Measurements from ENCODE around the gene ELOA2. TPM values are rescaled to one million over a fixed set of nuclear protein-coding genes. Genes with fewer than 3 reads are reported as not detected.

ELOA2 gene, protein sequence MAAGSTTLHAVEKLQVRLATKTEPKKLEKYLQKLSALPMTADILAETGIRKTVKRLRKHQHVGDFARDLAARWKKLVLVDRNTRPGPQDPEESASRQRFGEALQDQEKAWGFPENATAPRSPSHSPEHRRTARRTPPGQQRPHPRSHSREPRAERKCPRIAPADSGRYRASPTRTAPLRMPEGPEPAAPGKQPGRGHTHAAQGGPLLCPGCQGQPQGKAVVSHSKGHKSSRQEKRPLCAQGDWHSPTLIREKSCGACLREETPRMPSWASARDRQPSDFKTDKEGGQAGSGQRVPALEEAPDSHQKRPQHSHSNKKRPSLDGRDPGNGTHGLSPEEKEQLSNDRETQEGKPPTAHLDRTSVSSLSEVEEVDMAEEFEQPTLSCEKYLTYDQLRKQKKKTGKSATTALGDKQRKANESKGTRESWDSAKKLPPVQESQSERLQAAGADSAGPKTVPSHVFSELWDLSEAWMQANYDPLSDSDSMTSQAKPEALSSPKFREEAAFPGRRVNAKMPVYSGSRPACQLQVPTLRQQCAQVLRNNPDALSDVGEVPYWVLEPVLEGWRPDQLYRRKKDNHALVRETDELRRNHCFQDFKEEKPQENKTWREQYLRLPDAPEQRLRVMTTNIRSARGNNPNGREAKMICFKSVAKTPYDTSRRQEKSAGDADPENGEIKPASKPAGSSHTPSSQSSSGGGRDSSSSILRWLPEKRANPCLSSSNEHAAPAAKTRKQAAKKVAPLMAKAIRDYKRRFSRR
- total RNA-seq, result not detected in 2 replicates

DNA sequence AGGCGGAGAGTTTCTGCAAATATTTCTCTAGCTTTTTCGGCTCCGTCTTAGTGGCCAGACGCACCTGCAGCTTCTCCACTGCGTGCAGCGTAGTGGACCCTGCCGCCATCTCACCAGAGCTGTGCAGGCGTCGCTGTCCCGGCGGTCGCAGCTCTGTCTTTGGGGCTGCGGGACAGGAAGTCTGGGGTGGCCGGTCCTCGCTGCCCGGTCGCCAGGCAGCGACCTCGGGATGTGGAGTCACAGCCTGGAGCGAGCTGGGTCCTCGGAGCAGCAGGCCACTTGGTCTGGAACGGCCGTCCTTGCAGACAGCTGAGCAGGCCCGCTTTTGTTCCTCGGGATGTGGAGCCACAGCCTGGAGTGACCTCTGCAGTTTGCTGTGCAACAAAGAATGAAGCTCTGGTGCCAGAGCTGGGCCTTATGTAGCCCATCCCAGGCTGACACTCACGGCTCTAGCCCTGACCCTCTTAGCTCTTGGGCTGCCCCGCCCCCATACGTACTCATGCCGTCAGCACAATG, at the start of gene ELOA2:
TSS of gene ELOA2 (minus strand) at position 466 of the 516 bp plus-strand sequence. CDS start at position 109, 357 bp downstream.

Other genes starting within 250 kb of the ELOA2 start
- gene PIAS2, start 118.1 kb downstream of the ELOA2 start, total RNA-seq, result 23.1 and 33.8 TPM in 2 replicates
- 2.5 and 4.8 TPM in 2 replicates for gene KATNAL2, start 118.0 kb downstream of the ELOA2 start, total RNA-seq
- gene HDHD2, start 114.9 kb upstream of the ELOA2 start, total RNA-seq, result 13.2 and 16.2 TPM in 2 replicates
- 16.4 and 16.9 TPM in 2 replicates for gene IER3IP1, start 140.7 kb upstream of the ELOA2 start, total RNA-seq
- gene SKOR2, start 216.0 kb upstream of the ELOA2 start, total RNA-seq, result not detected in 2 replicates